Left lobe of liver (tissue), 2 donors: ENCODE results near the gene ECI2. TPM values are rescaled to one million over a fixed set of nuclear protein-coding genes. Genes with fewer than 3 reads are reported as not detected.
"Not testable (repeated sequence)": the region's sequence is repeated elsewhere in the genome, so short reads cannot be mapped to it uniquely, and the experiment has no call there.

Experiments used
- ATAC-seq: fragments of 200-7000 bp; cut with Tn5 transposase; one replicate; pipeline ENCODE4 v1.9.1; 2020; ENCODE audit warnings: mild to moderate bottlenecking, moderate library complexity
- DNase-seq: peaks from one replicate; pipeline ENCODE4 v3.0.0-alpha.2; 2020; ENCODE audit warnings: low spot score
- total RNA-seq: library from RNA; stranded (reverse); gene quantifications from one replicate; pipeline ENCODE4 v1.2.1, GENCODE V29; 2021
- donor health status: DM: no; HTN: no; CAD: no; lungs with moderate emphysema.
- donor health status: DM: no; HTN: yes; CAD: no.

The ECI2 gene
- total RNA-seq, 1 donor from 2014 or later, result 129 TPM

GRCh38 chr6:4103929-4104328 lies 31.4 kb downstream of the ECI2 start:
- no peak for ATAC-seq
- DNase-seq, result no peak

DNA sequence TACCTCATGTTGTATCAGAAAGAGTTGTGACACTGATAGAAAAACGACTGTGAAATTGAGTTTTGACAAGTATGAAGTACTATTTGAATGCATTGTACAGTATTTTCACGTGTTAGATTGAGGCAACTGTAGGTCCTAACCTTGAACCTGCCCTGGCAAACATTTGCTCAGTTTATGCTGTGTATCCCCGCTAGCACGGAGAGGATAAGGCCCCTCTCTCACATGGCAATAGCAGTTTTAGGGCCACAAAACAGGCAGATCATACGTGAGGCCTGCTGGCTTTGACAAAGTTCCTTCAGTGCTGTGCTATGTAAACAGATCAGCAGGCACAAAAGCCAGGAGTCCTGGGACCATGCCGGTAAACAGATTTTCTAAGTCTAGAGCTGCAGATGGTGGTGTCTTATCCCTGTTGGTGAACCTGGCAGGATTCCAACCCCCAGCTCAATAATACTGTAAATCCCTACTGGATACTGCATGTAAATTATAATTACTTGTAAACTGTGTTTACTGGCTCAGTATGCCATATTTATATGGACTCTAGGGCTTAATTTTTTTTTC lies 32.6 kb downstream of the ECI2 start:
- no peak for DNase-seq
- peak; percentile 73 for ATAC-seq

- ATAC-seq (no peak), DNase-seq (no peak)
These were observed 34.1 kb downstream of the ECI2 start for GRCh38 chr6:4101298-4101697.

DNA sequence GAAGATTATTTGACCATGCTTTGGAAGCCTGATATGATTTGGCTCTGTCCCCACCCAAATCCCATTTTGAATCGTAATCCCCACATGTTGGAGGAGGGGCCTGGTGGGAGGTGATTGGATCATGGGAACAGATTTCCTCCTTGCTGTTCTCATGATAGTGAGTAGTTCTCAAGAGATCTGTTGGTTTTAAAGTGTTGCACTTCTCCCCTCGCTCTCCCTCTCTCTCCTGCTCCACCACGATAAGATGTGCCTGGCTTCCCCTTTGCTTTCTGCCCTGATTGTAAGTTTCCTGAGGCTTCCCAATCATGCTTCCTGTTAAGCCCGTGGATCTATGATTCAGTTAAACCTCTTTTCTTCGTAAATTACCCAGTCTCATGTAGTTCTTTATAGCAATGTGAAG lies 34.7 kb downstream of the ECI2 start:
- DNase-seq, result no peak

GRCh38 chr6:4093288-4093687 lies 42.1 kb downstream of the ECI2 start:
- DNase-seq, result no peak
- no peak for ATAC-seq

More for the DNA sequence above, 34.7 kb downstream of the ECI2 start:
- ATAC-seq, result no peak

DNA sequence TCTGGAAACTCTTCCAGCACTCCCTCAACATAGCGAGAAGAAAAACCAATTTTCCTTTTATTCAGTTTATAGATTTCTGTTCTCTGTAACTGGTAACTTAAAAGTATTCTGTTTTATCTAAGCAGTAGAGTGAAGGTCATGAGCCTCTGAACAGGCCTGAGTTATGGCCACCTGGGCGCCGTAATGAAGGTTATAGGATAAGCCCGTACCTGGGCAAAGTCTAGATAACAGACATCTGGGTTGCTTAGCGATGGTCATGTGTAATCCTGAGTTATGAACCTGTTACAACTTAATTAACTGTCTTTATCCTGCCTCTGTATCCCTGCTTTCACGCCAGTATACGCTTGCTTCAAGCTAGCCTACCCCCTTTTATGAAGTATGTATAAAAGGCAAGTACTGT lies 43.4 kb downstream of the ECI2 start:
- no peak for ATAC-seq

DNA sequence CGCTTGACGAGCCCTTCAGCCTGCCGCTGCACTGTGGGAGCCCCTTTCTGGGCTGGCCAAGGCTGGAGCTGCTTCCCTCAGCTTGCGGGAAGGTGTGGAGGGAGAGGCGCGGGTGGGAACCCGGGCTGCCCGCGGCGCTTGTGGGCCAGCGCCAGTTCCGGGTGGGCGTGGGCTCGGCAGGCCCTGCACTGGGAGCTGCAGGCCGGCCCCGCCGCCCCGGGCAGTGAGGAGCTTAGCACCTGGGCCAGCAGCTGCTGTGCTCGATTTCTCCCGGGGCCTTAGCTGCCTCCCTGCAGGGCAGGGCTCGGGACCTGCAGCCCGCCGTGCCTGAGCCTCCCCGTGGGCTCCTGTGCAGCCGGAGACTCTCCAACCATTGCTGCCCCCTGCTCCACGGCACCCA lies 45.3 kb downstream of the ECI2 start:
- DNase-seq, ATAC-seq: not testable (repeated sequence)

More for the DNA sequence above, 43.4 kb downstream of the ECI2 start:
- no peak for DNase-seq

DNA sequence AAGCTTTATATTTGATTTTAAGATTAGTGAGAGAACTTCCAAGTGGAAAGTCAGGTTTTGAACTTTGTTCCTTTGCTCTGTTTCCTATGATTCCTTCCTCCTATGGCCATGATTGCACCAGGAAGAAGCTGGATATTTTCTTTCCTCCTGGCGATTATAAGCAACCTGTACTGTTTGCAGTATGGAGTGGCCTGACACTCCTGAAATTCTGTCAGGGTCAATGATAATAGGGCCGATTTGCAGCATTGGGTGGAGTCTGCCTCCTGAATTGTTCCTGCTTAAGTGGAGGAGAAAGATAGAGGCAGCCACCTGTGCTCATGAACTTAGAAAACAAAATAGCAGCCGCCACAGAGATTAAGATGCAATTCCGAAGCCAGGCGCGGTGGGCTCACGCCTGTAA lies 46.7 kb downstream of the ECI2 start:
- ATAC-seq, result no peak
- DNase-seq, result no peak

- no peak for ATAC-seq
- no peak for DNase-seq
These were observed 50.1 kb downstream of the ECI2 start for GRCh38 chr6:4085332-4085700.

DNA sequence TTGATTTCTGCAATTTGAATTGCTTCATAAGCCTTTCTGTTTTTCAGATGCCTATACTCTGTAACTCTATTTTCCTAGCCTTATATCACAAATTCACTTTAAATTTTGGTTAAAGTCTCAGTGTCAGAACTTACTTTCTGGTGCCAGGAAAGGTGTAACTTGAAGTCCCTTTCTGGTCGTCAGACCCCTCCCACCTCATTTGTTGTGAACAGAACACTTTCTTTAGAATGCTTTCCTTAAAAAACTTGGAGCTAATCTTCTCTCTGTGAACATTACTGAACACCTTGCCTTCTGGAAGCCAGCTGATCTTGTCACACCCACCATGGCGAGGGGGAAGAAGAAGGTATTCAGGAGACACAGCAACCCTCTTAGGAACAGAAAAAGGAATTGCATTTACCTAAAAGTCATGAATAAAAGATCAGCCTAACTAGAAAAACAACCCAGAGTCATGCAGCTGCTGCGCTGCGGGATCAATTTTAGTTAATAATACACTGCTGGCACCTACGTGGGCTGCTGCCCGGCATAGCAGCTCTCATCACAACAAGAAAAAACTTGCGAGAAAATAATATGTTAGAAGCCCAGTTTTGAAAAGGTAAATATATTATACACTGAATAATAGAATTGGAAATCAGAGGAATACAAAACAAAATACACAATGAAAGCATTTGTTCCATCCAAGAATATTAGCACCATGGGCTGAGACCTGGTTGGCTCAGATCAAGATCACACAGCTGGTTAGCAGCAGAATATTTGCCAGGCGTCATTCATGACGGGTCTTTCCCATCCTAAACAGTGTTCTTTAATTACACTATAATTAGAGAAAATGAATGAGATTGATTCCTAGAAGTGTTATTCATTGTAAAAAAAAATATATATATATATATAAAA lies 50.7 kb downstream of the ECI2 start:
- DNase-seq (no peak), ATAC-seq (peak; percentile 98)

DNA sequence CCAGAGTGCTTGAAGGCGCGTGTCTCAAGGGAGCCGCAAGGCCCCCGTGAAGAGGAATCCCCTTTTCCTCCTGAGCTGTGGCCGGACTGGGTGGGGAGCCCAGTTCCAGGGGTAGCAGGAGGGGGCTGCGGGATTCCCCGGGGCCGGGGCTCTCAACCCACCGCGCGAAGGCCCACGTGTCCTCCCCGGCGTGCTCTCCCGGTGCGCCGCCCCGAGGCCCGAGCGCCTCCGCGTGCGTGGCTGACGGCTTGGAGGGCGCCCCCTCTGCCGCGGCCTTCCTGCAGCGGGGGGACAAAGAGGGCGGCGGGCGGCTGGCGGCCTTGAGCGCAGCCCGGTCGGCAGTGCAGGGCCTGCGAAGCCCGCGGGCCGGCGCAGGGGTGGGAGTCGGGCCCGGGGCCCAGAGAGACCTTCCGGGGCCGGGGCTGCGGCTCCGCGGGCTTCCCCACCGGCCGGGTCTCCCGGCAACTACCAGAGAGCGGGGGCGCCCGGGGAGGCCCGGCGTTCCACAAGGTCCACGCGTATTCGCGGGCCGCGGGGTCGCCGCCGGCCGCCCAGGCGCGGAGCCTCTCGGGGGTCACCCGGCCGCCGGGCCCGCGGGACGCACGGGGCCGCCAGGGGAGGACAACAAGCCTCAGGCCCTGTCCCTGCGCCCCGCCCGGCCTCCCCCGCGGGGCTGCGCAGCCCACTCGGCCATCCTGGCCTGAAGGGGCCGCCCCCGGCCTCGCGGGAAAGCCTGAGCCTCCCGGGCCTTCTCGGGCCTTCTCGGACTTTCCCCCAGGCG lies 56.5 kb downstream of the ECI2 start, which contains the start of gene FAM217A:
FAM217A (minus strand) TSS at position 447 of the 781 bp plus-strand sequence. CDS start 1,723 bp downstream, outside the sequence.
- ATAC-seq, result no peak
- DNase-seq, result no peak

DNA sequence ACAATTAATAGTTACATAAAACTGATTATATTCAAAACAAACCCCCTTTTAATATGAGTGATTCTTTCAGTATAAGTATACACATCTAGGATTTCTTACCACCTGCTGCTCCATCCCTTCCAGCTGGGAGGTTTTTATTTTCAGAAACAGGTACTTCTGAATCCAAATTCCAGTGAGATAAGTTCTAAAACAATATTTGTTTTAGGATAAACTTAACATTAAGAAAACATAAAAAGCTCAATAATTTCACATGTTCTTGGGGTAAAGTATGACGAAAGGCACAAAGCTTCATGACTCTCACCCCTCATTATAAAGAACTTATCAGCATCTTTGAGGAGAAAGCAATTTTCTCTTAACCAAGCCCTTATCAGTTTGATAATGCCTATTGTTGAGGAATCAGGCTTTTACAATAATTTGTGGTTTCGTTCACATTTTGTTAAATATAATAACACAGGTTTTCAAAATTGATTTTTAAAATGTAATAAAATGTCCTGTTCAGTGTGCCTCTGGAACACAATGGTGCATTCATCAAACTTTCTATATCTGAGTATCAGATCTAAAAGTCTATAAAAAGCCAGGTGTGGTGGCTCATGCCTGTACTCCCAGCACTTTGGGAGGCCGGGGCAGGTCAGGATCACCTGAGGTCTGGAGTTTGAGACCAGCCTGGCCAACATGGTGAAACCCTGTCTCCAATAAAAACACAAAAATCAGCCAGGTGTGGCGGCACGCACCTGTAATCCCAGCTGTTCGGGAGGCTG lies 60.7 kb downstream of the ECI2 start:
- no peak for DNase-seq
- ATAC-seq, result no peak

DNA sequence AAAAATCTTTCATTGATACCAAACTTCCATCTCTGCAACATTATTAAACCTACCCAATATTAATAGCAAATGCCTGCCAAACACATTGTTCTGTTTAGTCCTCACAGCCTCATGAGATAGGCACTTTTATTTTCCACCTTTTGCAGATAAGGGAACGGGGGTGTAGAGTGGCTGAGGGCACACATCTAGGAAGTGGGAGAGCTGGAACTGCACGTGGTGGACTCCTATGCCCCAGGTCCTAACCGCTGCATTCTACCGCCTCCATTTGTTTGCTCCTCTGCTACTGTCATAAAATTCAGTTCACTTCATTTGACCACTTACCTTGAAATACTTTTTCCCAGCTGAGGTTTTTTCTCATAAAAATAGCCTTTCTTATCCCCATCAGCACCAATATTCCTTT lies 64.0 kb downstream of the ECI2 start:
- DNase-seq (no peak), ATAC-seq (no peak)

DNA sequence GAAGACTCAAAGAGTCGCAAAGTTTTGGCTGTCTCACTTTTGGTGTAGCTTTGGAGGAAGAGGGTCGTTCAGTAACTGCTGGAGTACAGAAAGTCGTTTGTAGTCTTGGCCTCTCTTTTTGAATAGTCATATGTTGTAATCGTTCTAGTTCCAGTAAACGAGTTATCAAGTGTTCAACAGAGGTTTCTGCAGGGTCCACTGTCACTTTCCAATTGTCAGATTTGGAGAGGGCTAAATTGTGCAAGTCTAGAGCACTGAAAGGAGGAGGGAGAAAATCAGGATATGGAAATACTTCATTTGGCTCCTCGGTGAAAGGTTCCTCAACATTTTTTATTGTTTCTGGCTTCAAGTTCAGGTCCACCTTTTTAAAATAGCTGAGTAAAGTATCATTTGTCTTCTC lies 66.2 kb downstream of the ECI2 start:
- DNase-seq, result no peak

GRCh38 chr6:4067673-4068072 lies 67.7 kb downstream of the ECI2 start:
- DNase-seq (no peak), ATAC-seq (no peak)

More for the DNA sequence above, 66.2 kb downstream of the ECI2 start:
- ATAC-seq, result no peak

DNA sequence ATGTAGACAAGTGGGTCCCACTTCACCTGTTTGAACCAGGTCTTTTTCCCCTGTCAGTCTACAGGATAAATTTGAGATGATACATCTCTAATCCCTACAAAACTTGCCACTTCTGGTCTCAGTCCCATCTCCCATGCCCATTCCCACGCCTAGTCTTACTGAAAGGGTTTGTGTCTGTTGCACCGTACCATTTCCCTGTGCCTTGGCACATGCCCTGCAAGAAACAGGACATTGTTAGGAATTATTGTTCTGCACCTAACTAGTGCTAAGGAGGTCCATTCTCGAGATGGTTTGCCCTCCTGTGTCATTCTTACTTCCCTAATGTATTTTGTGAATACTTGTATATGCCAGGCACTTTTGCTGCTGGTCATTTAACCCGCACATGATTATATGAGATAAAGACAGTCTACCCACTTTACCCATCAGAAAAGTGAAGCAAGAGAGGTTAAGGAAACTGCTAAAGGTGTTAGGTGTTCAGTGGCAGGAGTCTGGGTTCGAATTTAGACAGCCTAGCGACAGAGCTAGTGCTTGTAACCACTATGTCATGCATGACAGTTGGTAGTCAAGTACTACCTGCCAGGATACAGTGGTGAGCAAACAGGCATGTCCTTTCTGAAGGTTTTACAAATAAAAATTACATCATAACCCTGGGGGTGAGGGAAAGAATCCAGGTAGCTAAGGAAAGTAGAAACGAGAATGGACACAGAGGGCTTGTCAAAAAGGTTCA lies 69.2 kb downstream of the ECI2 start:
- ATAC-seq, result peak; percentile 98
- no peak for DNase-seq
